ENCODE results near the gene KIF18A.
"Not testable (repeated sequence)": the region's sequence is repeated elsewhere in the genome, so short reads cannot be mapped to it uniquely, and the experiment has no call there.

Gene KIF18A

DNA sequence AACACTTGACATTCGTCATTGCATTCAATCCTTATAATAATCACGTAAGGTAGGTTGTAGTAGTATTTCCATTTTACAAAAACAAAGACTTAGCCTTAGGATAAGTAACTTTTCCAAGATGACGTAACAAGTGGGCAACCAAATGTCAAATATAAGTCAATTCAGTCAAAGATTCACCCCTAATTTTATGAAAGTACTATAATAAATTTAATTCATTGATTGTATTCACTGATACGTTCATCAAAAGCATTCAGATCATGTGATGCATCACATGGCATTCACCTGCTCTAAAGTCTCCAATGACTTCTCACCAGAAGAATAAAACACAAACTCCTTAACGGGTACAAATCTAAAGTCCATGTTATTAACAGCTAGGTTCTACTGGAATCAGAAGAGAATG lies 2.1 kb downstream of the KIF18A start:
- no peak for DNase-seq

GRCh38 chr11:28104984-28105383 lies 3.0 kb downstream of the KIF18A start:
- DNase-seq: no peak

DNA sequence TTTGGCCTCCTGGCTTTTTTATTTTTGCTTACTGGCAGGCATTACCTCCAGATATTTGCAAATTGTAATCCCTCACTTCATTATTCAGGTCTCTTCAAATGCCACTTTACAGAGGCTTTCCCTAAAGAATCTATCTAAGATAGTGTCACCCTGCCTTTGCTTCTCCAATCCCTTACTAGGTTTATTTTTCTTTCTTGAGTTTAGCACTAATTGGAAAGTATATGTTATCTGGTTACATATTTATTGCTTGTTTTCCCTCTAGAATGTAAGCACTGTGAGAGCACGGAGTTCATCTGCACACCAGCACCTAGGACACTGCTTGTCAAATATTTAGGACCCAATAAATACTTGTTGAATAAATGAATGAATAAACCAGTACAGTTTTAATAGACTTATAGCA lies 3.5 kb downstream of the KIF18A start:
- DNase-seq: no peak

DNA sequence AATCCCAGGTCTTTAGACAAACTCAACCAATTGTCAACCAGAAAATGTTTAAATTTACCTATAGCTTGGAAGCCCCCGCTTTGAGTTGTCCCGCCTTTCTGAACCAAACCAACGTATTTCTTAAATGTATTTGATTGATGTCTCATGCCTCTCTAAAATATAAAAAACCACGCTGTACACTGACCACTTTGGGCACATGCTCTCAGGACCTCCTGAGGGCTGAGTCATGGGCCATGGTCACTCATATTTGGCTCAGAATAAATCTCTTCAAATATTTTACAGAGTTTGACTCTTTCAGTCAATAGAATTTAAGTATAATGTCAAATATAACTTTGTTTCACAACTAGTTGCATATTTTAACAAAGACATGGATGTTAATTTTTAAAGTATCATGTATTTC lies 5.7 kb downstream of the KIF18A start:
- not testable (repeated sequence) for DNase-seq

DNA sequence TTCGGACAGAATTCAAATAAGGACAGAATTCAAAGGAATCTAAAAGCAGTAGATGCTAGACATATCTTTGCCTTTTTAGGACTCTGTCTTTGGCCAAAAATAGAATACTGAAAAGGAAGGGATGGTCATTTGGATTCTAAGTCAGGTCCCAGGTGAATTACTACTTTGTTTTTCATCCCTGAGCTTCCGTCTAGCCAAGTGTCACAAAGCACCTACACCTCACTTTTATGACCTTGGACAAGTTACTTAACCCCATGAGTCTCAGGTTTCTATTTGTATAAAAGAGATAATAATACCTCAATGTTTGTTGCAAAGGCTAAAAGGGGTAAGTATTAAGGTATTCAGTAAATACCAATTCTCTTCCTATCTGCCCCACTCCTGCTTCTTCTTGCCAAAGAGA lies 7.3 kb downstream of the KIF18A start:
- DNase-seq: no peak

DNA sequence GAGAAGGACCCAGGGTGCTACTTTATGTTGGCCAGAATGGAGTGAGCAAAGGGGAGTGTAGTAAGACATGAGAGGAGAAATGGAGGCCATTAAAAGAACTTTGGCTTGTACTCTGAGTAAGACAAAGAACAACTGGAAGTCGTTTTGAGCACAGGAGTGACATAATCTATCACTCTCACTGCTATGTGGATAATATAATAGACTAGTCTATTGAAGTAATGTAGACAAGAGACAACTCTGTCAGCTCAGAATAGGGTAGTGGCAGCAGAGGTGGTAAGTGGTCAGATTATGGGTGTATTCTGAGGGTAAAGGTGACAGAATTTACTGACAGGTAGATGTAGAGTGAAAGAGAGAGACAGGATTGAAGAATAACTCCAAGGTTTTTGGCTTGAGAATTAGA lies 8.2 kb downstream of the KIF18A start:
- DNase-seq: no peak

DNA sequence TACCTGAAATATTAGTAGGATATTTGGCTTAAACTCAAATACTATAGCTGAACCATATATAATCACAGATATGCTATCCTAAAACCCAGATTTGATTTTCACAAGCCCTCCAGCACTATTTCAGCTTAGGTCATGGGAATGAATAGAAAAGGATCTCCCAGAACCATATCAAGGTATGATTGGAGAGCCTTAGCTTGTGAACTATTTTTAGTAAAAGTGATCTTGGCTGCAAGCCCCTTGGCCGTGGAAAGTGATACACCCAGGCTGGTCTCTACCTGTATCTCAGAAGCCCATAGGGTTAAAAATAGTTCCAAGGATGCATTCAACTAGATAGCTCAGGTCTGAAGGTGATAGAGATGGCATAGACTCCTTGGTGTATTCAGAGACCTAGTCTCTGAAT lies 9.7 kb downstream of the KIF18A start:
- DNase-seq: no peak

DNA sequence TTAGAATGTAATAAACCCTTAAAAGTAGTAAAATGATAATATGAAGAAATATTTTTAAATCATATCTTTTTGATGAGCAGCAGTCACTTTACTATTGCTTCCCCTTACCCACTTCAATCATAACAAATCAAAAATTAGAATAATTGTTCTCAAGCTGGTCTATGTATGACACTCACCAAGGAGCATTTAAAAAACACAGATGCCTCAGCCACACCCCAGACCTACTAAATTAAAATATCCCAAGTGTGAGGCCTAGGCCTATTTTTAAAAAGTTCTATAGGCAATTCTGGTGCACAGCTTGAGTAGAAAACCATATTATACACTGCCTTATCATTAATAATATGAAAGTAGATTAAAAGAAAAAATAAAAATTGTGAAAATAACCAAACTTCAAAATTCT lies 15.2 kb downstream of the KIF18A start:
- no peak for DNase-seq

- DNase-seq: no peak
Measured at GRCh38 chr11:28090052-28090749, 17.8 kb downstream of the KIF18A start.

DNA sequence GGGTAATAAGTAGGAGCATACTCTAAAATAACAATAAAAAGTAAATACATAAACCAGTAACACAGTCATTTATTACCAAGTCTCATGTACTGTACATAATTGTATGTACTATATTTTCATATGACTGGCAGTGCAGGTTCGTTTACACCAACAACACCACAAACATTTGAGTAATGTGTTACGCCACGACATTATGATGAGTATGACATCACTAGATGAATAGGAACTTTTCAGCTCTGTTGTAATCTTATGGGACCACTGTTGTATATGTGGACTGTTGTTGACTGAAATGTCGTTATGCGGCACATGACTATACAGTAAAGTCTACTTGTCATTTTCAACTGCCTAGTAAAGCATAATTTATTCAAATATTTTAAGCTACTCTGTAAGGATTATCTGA lies 18.6 kb downstream of the KIF18A start:
- DNase-seq: no peak

- not testable (repeated sequence) for DNase-seq
Measured at GRCh38 chr11:28087693-28088092, 20.3 kb downstream of the KIF18A start.

GRCh38 chr11:28087192-28087591 lies 20.8 kb downstream of the KIF18A start:
- DNase-seq: not testable (repeated sequence)

DNA sequence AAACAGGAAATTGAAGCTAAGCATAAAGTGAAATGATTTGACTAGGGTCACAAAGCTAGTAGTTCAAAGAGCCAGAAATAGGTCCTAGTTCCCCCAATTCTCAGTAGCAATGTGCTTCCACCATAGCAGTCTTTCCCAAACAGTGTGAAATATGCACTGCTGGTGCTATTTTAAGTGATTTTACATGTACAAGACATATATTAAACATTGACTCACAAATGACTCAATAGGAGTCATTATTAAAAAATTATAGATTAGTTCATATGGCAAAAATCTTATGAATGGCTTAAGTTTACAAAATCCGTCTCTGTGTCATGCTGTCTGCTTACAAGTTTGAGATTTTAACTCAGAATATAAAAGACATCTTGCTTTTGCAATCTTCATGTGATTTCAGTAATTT lies 21.4 kb downstream of the KIF18A start:
- no peak for DNase-seq

GRCh38 chr11:28083118-28083517 lies 24.8 kb downstream of the KIF18A start:
- DNase-seq: no peak

- DNase-seq: peak; percentile 23
Measured at GRCh38 chr11:28077521-28077920, 30.4 kb downstream of the KIF18A start.

GRCh38 chr11:28072321-28072720 lies 35.6 kb downstream of the KIF18A start:
- no peak for DNase-seq

- no peak for DNase-seq
Measured at GRCh38 chr11:28071305-28071704, 36.7 kb downstream of the KIF18A start.

GRCh38 chr11:28058333-28058732 lies 49.6 kb downstream of the KIF18A start:
- DNase-seq: no peak

- DNase-seq: no peak
Measured at GRCh38 chr11:28054821-28055220, 53.1 kb downstream of the KIF18A start.

- no peak for DNase-seq
Measured at GRCh38 chr11:28049338-28050216, 58.4 kb downstream of the KIF18A start.

GRCh38 chr11:28048812-28049211 lies 59.1 kb downstream of the KIF18A start:
- DNase-seq: no peak

GRCh38 chr11:28043930-28044709 lies 63.8 kb downstream of the KIF18A start:
- no peak for DNase-seq

DNA sequence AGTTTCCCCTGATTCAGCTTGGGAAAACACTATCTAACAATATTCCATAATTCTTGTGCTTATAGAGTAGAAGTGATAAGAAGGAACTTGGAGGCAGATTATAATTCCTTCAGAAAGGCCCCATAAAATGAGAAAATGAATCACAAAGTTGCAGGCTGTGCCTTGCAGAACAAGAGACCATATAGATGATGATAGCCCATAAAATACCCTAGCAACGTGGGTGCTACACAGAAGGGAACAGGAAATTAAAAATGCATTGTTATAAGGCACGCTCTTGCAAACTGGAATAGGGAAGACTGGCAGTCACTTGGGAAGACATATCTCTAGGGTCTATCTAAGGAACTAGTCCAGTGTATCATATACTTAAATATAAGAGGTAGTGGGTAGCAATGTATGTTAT lies 67.6 kb downstream of the KIF18A start:
- no peak for DNase-seq

- DNase-seq: no peak
Measured at GRCh38 chr11:28038775-28039174, 69.2 kb downstream of the KIF18A start.

All from NCI-H2171 treated with DMSO at 0.1 percent for 48 hours (cell line).